HepG2 (cell line): ENCODE data around the gene GSC2. TPM values are rescaled to one million over a fixed set of nuclear protein-coding genes. Genes with fewer than 3 reads are reported as not detected.

Source experiments
- BORCS8-MEF2B ChIP-seq: sonication (generic); formaldehyde crosslinking; IDR thresholded peaks from 2 replicates; pipeline ENCODE4 v1.8.0; 2022; ENCODE audit warnings: mild to moderate bottlenecking, missing genetic modification reagents
- CREB1 ChIP-seq, 2 experiments: fragments of 450-650 bp in 1 of 2; IDR thresholded peaks; 2 replicates each; pipeline ENCODE4 v1.6.1; 2016 to 2017; ENCODE audit warnings: control low read depth in 1 of 2, mild to moderate bottlenecking in 1 of 2, missing compliant biosample characterization in 1 of 2, missing genetic modification characterization in 1 of 2
- FOSL2 ChIP-seq: sonication (generic); formaldehyde crosslinking; IDR thresholded peaks from 2 replicates; pipeline ENCODE4 v1.4.0; 2020; ENCODE audit warnings: missing genetic modification reagents
- HMG20B ChIP-seq: conservative IDR thresholded peaks from 2 replicates; pipeline ENCODE4 v1.6.1; 2016; ENCODE audit warnings: missing genetic modification reagents, missing compliant biosample characterization
- HNRNPLL ChIP-seq: fragments of 200-400 bp; formaldehyde crosslinking; IDR thresholded peaks from 2 replicates; pipeline ENCODE4 v1.6.1; 2017; ENCODE audit warnings: mild to moderate bottlenecking, low read depth, low read length; ENCODE audit not compliant: poor library complexity, severe bottlenecking
- MAFF ChIP-seq: IDR thresholded peaks from 2 replicates; pipeline ENCODE4 v1.6.1; 2011; ENCODE audit warnings: low read depth, low read length, improper control_type of control experiment
- NRL ChIP-seq: sonication (generic); formaldehyde crosslinking; IDR thresholded peaks from 2 replicates; pipeline ENCODE4 v1.5.0; 2020; ENCODE audit warnings: missing genetic modification reagents, mild to moderate bottlenecking, moderate library complexity, borderline replicate concordance
- PAWR ChIP-seq: sonication (generic); formaldehyde crosslinking; IDR thresholded peaks from 2 replicates; pipeline ENCODE4 v1.4.0; 2020; ENCODE audit warnings: missing genetic modification reagents, mild to moderate bottlenecking, borderline replicate concordance
- POGK ChIP-seq: sonication (generic); formaldehyde crosslinking; conservative IDR thresholded peaks from 2 replicates; pipeline ENCODE4 v1.8.0; 2022; ENCODE audit warnings: mild to moderate bottlenecking, moderate library complexity, missing genetic modification reagents
- PTBP1 ChIP-seq: fragments of 200-400 bp; formaldehyde crosslinking; IDR thresholded peaks from 2 replicates; pipeline ENCODE4 v1.6.1; 2018; ENCODE audit warnings: low read length, low read depth; ENCODE audit not compliant: poor library complexity, severe bottlenecking
- SALL2 ChIP-seq: sonication (generic); formaldehyde crosslinking; IDR thresholded peaks from 2 replicates; pipeline ENCODE4 v1.8.1; 2023; ENCODE audit warnings: mild to moderate bottlenecking, missing genetic modification reagents, inconsistent platforms
- SPEN ChIP-seq: sonication (generic); formaldehyde crosslinking; IDR thresholded peaks from 2 replicates; pipeline ENCODE4 v1.5.1; 2020; ENCODE audit warnings: low read depth, mild to moderate bottlenecking, missing genetic modification reagents
- ZNF143 ChIP-seq: sonication (generic); formaldehyde crosslinking; IDR thresholded peaks from 2 replicates; pipeline ENCODE4 v1.4.0; 2020; ENCODE audit warnings: missing genetic modification reagents
- ZNF18 ChIP-seq: sonication (generic); formaldehyde crosslinking; IDR thresholded peaks from 2 replicates; pipeline ENCODE4 v1.8.0; 2022; ENCODE audit warnings: mild to moderate bottlenecking, missing genetic modification reagents; ENCODE audit not compliant: insufficient replicate concordance
- ZNF253 ChIP-seq: sonication (generic); formaldehyde crosslinking; IDR thresholded peaks from 2 replicates; pipeline ENCODE4 v1.8.0; 2022; ENCODE audit warnings: mild to moderate bottlenecking, missing genetic modification reagents, borderline replicate concordance
- ZNF407 ChIP-seq: sonication (generic); formaldehyde crosslinking; IDR thresholded peaks from one replicate; pipeline ENCODE4 v1.5.1; 2020; ENCODE audit warnings: mild to moderate bottlenecking, missing genetic modification reagents; ENCODE audit errors: not compliant biosample characterization
- polyA plus RNA-seq, 8 experiments: library from polyadenylated mRNA; depleted of rRNA in 3 of 8; stranded (reverse) in 7 of 8; unstranded in 1 of 8; fragments of >200 nt; fragmentation: Illumina TruSeq in 4 of 8; extraction: Trizol in 4 of 8; gene quantifications; 2 replicates each; pipeline versions ENCODE4 v1.2.1 to v1.2.3, GENCODE V29; 2011 to 2016; ENCODE audit warnings: low read depth in 4 of 8, missing spikeins in 1 of 8, mixed read lengths in 1 of 8; ENCODE audit not compliant: insufficient read depth in 1 of 8
- total RNA-seq, 5 experiments: library from RNA; depleted of rRNA; stranded (reverse); fragments of >200 nt; fragmentation: Illumina TruSeq; extraction: Trizol; gene quantifications; 2 replicates each; pipeline ENCODE4 v1.2.3, GENCODE V29; 2016; ENCODE audit warnings: low read depth in 1 of 5

The GSC2 gene
- total and polyA plus RNA-seq, 2 of the 13 experiments (the other 11 are each of a cell fraction or from before 2014, with no cell fraction given): not detected

GRCh38 chr22:19174106-19175025 is 24.3 kb upstream of the GSC2 start (continued):
- TF ChIP-seq NRL (CRISPR knock-in tag) (no peak; the same call in 1 of the 2 replicates), ZNF143 (CRISPR knock-in tag) (0 out of 2 replicates have a peak, but pooled peaks have one; percentile 25), PTBP1 (no peak), ZNF253 (CRISPR knock-in tag) (no peak), ZNF18 (CRISPR knock-in tag) (no peak), MAFF (no peak), POGK (CRISPR knock-in tag) (0 out of 2 replicates have a peak, but pooled peaks have one; percentile 29), HMG20B (no peak), CREB1 (IDR thresholded peaks at IDR 0.05) (no peak; the same call in 1 of the 2 replicates), CREB1 (CRISPR knock-in tag; IDR thresholded peaks at IDR 0.05) (no peak), SALL2 (CRISPR knock-in tag) (no peak), PAWR (CRISPR knock-in tag) (no peak), HNRNPLL (no peak), BORCS8-MEF2B (CRISPR knock-in tag) (no peak), SPEN (no peak), FOSL2 (CRISPR knock-in tag) (no peak), ZNF407 (CRISPR knock-in tag) (no peak)
